H1 (cell line): ENCODE results near the gene CAMTA1. TPM values are rescaled to one million over a fixed set of nuclear protein-coding genes. Genes with fewer than 3 reads are reported as not detected.

ENCODE experiments used
- CBX5 ChIP-seq: fragments of 300-800, 300-1000 bp; sonication (generic); IDR thresholded peaks from 2 replicates; pipeline ENCODE4 v1.7.1; 2016; ENCODE audit warnings: antibody characterized with exemption, low read length, low read depth
- CHD2 ChIP-seq: IDR thresholded peaks from 2 replicates; pipeline ENCODE4 v1.6.1; 2012; ENCODE audit warnings: low read length, improper control_type of control experiment
- SIN3A ChIP-seq, 2 experiments: IDR thresholded peaks in 1 of 2; conservative IDR thresholded peaks in 1 of 2; 2 replicates each; pipeline ENCODE4 v1.6.1; 2011 to 2012; ENCODE audit warnings: low read length in 2 of 2, improper control_type of control experiment in 1 of 2, low read depth in 1 of 2, mild to moderate bottlenecking in 1 of 2
- polyA plus RNA-seq, 7 experiments: library from polyadenylated mRNA; depleted of rRNA in 3 of 7; stranded (reverse) in 5 of 7; unstranded in 2 of 7; fragments of >200 nt in 5 of 7; fragments of 200-250 nt in 2 of 7; gene quantifications; 1 replicate in 5 of 7; 2 replicates in 1 of 7; 4 replicates in 1 of 7; pipeline versions ENCODE4 v1.2.1 to v1.2.3, GENCODE V29; 2011 to 2013; ENCODE audit warnings: missing spikeins in 2 of 7, mixed read lengths in 2 of 7
- total RNA-seq: library from RNA; stranded (reverse); fragmentation: NEBNext Ultra II Directional; extraction: Animal tissue kit (Norgen Biotek cat#: 25700); gene quantifications from 2 replicates; pipeline ENCODE4 v1.2.1, GENCODE V29; 2021

Gene CAMTA1
- total and polyA plus RNA-seq, 2 of the 8 experiments (the other 6 are each of a cell fraction or from before 2014, with no cell fraction given), result 65.0 to 119 TPM

GRCh38 chr1:7475691-7476090 lies 690.4 kb downstream of the CAMTA1 start (continued):
- TF ChIP-seq CHD2, result no peak
- TF ChIP-seq CBX5, result no peak
- TF ChIP-seq SIN3A (conservative IDR thresholded peaks at IDR 0.05 in 1 of 2, IDR thresholded peaks at IDR 0.05 in 1 of 2; ENCODE audit: low read depth in 1 of 2, low read length in 2 of 2), result no peak
